ENCODE measurements around the gene INPP4A.

The INPP4A gene

DNA sequence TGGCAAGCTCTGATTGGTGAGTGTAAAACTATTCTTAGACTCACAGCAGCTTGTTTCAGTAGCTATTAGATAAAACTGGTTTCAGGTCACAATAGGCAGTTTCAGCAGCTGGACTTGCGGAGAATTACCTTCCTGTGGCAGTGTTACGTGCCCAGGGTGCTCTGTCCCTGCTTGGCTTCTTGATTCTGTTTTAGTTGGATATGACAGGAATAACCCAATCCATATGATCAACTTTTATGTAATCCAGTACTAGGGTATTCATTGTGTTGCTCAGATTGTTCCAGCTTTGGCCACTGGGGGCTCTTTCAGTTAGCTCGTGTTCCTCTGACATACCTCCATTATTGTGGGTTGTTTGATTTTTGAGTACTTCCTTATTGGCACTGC is 43.1 kb downstream of the INPP4A start:
- no peak overlapping the region for H3K9ac ChIP-seq (ENCODE audit: insufficient read length)
- 0 out of 2 replicates have a peak, but pooled peaks cover 2% of the 10 kb centered on the region for H3K36me3 ChIP-seq (ENCODE audit: insufficient read depth, low read length)
- no peak overlapping the region for H3K4me3 ChIP-seq
- no peak overlapping the region for H3K27ac ChIP-seq
- TF ChIP-seq EZH2 (IDR thresholded peaks at IDR 0.05) (no peak), FOXP2 (optimal IDR thresholded peaks at IDR 0.05; ENCODE audit: control extremely low read depth, extremely low read length, insufficient read depth) (no peak), POLR2AphosphoS5 (IDR thresholded peaks at IDR 0.05; ENCODE audit: borderline replicate concordance, low read depth, low read length) (no peak)
- no peak for DNase-seq (ENCODE audit: low read depth, low spot score)
- no peaks in the 10 kb centered on the region for H3K9me3 ChIP-seq (ENCODE audit: low read depth, low read length)

GRCh38 chr2:98488252-98488651 is 43.6 kb downstream of the INPP4A start:
- Histone ChIP-seq H3K9me3 (ENCODE audit: low read depth, low read length) (no peaks in the 10 kb centered on the region), H3K36me3 (ENCODE audit: insufficient read depth, low read length) (0 out of 2 replicates have a peak, but pooled peaks cover 2% of the 10 kb centered on the region), H3K9ac (ENCODE audit: insufficient read length) (no peak overlapping the region), H3K27ac (no peak overlapping the region), H3K4me3 (no peak overlapping the region)
- TF ChIP-seq FOXP2 (optimal IDR thresholded peaks at IDR 0.05; ENCODE audit: control extremely low read depth, extremely low read length, insufficient read depth): no peak
- no peak for TF ChIP-seq EZH2 (IDR thresholded peaks at IDR 0.05)
- no peak for TF ChIP-seq POLR2AphosphoS5 (IDR thresholded peaks at IDR 0.05; ENCODE audit: borderline replicate concordance, low read depth, low read length)
- no peak for DNase-seq (ENCODE audit: low read depth, low spot score)

- H3K36me3 ChIP-seq (ENCODE audit: insufficient read depth, low read length): 0 out of 2 replicates have a peak, but pooled peaks cover 2% of the 10 kb centered on the region
- no peak overlapping the region for H3K4me3 ChIP-seq
- no peak overlapping the region for H3K9ac ChIP-seq (ENCODE audit: insufficient read length)
- H3K27ac ChIP-seq: no peak overlapping the region
- DNase-seq (ENCODE audit: low read depth, low spot score): no peak
- no peaks in the 10 kb centered on the region for H3K9me3 ChIP-seq (ENCODE audit: low read depth, low read length)
- TF ChIP-seq POLR2AphosphoS5 (IDR thresholded peaks at IDR 0.05; ENCODE audit: borderline replicate concordance, low read depth, low read length): no peak
- no peak for TF ChIP-seq FOXP2 (optimal IDR thresholded peaks at IDR 0.05; ENCODE audit: control extremely low read depth, extremely low read length, insufficient read depth)
- no peak for TF ChIP-seq EZH2 (IDR thresholded peaks at IDR 0.05)
These were observed 44.8 kb downstream of the INPP4A start for GRCh38 chr2:98489486-98489885.

- no peak for TF ChIP-seq FOXP2 (optimal IDR thresholded peaks at IDR 0.05; ENCODE audit: control extremely low read depth, extremely low read length, insufficient read depth)
- TF ChIP-seq EZH2 (IDR thresholded peaks at IDR 0.05): no peak
- no peak for TF ChIP-seq POLR2AphosphoS5 (IDR thresholded peaks at IDR 0.05; ENCODE audit: borderline replicate concordance, low read depth, low read length)
- no peak for DNase-seq (ENCODE audit: low read depth, low spot score)
- Histone ChIP-seq H3K27ac (no peak overlapping the region), H3K4me3 (no peak overlapping the region), H3K36me3 (ENCODE audit: insufficient read depth, low read length) (0 out of 2 replicates have a peak, but pooled peaks cover 2% of the 10 kb centered on the region), H3K9ac (ENCODE audit: insufficient read length) (no peak overlapping the region), H3K9me3 (ENCODE audit: low read depth, low read length) (no peaks in the 10 kb centered on the region)
These were observed 45.6 kb downstream of the INPP4A start for GRCh38 chr2:98489971-98490962.

GRCh38 chr2:98492441-98492840 is 47.8 kb downstream of the INPP4A start:
- TF ChIP-seq EZH2 (IDR thresholded peaks at IDR 0.05) (no peak), FOXP2 (optimal IDR thresholded peaks at IDR 0.05; ENCODE audit: control extremely low read depth, extremely low read length, insufficient read depth) (no peak), POLR2AphosphoS5 (IDR thresholded peaks at IDR 0.05; ENCODE audit: borderline replicate concordance, low read depth, low read length) (no peak)
- Histone ChIP-seq H3K27ac (no peak overlapping the region), H3K4me3 (no peak overlapping the region), H3K9ac (ENCODE audit: insufficient read length) (no peak overlapping the region), H3K36me3 (ENCODE audit: insufficient read depth, low read length) (0 out of 2 replicates have a peak, but pooled peaks cover 2% of the 10 kb centered on the region), H3K9me3 (ENCODE audit: low read depth, low read length) (no peaks in the 10 kb centered on the region)
- DNase-seq (ENCODE audit: low read depth, low spot score): no peak

DNA sequence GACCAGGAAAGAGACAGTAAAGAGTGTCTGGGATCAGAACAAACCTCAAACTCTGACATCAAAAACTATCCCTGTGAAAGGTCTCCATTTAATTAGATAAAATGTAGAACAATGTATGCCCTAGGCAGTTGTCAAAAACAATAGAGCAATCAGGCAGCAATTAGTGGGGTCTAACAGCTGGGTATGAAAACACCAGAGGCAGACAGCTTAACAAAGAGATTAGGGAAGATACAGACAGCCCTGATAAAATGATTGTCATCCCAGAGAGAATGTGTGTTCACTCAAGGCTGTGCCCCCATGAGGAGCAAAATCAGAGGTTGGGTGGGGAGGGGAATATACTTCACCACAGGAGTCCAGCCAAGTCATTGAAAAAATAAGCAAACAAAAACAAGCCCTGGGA is 50.0 kb downstream of the INPP4A start:
- DNase-seq (ENCODE audit: low read depth, low spot score): no peak
- Histone ChIP-seq H3K9me3 (ENCODE audit: low read depth, low read length) (no peaks in the 10 kb centered on the region), H3K36me3 (ENCODE audit: insufficient read depth, low read length) (0 out of 2 replicates have a peak, but pooled peaks cover 2% of the 10 kb centered on the region), H3K27ac (no peak overlapping the region), H3K4me3 (no peak overlapping the region), H3K9ac (ENCODE audit: insufficient read length) (no peak overlapping the region)
- TF ChIP-seq FOXP2 (optimal IDR thresholded peaks at IDR 0.05; ENCODE audit: control extremely low read depth, extremely low read length, insufficient read depth) (no peak), EZH2 (IDR thresholded peaks at IDR 0.05) (no peak), POLR2AphosphoS5 (IDR thresholded peaks at IDR 0.05; ENCODE audit: borderline replicate concordance, low read depth, low read length) (no peak)

GRCh38 chr2:98496750-98497493 is 52.3 kb downstream of the INPP4A start:
- Histone ChIP-seq H3K36me3 (ENCODE audit: insufficient read depth, low read length) (no peaks in the 10 kb centered on the region), H3K9me3 (ENCODE audit: low read depth, low read length) (no peaks in the 10 kb centered on the region), H3K9ac (ENCODE audit: insufficient read length) (no peak overlapping the region), H3K27ac (no peak overlapping the region), H3K4me3 (no peak overlapping the region)
- TF ChIP-seq FOXP2 (optimal IDR thresholded peaks at IDR 0.05; ENCODE audit: control extremely low read depth, extremely low read length, insufficient read depth): no peak
- no peak for TF ChIP-seq POLR2AphosphoS5 (IDR thresholded peaks at IDR 0.05; ENCODE audit: borderline replicate concordance, low read depth, low read length)
- TF ChIP-seq EZH2 (IDR thresholded peaks at IDR 0.05): no peak
- no peak for DNase-seq (ENCODE audit: low read depth, low spot score)
